AG04450 (cell line): Measurements from ENCODE around the gene ERICH6. TPM values are rescaled to one million over a fixed set of nuclear protein-coding genes. Genes with fewer than 3 reads are reported as not detected.

ENCODE experiments used
- CTCF ChIA-PET: fragments of 300-600, 350-600 bp; formaldehyde crosslinking; extraction: SDS; loops from one replicate; lab custom pipeline; 2022; ENCODE audit warnings: antibody characterized with exemption, inconsistent platforms; lab: Charles Lee
- POLR2A ChIA-PET: fragments of 350-600 bp; formaldehyde crosslinking; extraction: SDS; loops from one replicate; lab custom pipeline; 2021; ENCODE audit warnings: antibody characterized with exemption, inconsistent platforms; lab: Yijun Ruan, JAX
- DNase-seq: peaks from one replicate; pipeline ENCODE4 v3.0.0-alpha.2; 2011; ENCODE audit warnings: low read depth, low spot score
- H3K27ac ChIP-seq: one replicate; pipeline ENCODE4 v1.5.1; 2012; ENCODE audit warnings: low read depth, low read length, control low read depth
- H3K27me3 ChIP-seq: one replicate; pipeline ENCODE4 v1.6.0; 2012; ENCODE audit warnings: low read length; ENCODE audit not compliant: control insufficient read depth, insufficient read depth
- H3K4me3 ChIP-seq: 2 replicates; pipeline ENCODE4 v1.5.1; 2011; ENCODE audit warnings: mild to moderate bottlenecking, low read depth, low read length, control low read depth
- H3K9me3 ChIP-seq: 2 replicates; pipeline ENCODE4 v1.5.1; 2012; ENCODE audit warnings: low read length; ENCODE audit not compliant: control insufficient read depth, insufficient read depth
- CTCF ChIP-seq: IDR thresholded peaks from 2 replicates; pipeline ENCODE4 v1.5.1; 2011; ENCODE audit warnings: low read depth, low read length, control low read depth, inconsistent platforms
- polyA plus RNA-seq: library from polyadenylated mRNA; depleted of rRNA; stranded (reverse); fragments of >200 nt; gene quantifications from 2 replicates; pipeline ENCODE4 v1.2.3, GENCODE V29; 2011

The ERICH6 gene
- polyA plus RNA-seq, 1 experiment, result not detected

GRCh38 chr3:150620002-150620689 lies 83.6 kb downstream of the ERICH6 start:
- POLR2A ChIA-PET, result interaction anchor here (1.3 kb wide), 1 partner anchor 17 kb away, joined by 6 read pairs; the partner anchor contains the start of gene SELENOT
- no peak for TF ChIP-seq CTCF
- CTCF ChIA-PET, result no interaction called here
- Histone ChIP-seq H3K9me3 (no peaks in the 10 kb centered on the region), H3K4me3 (no peak overlapping the region), H3K27me3 (no peaks in the 10 kb centered on the region), H3K27ac (no peak overlapping the region)
- DNase-seq, result no peak

- DNase-seq, result no peak
- H3K27ac ChIP-seq, result no peak overlapping the region
- H3K9me3 ChIP-seq, result peaks cover 5% of the 10 kb centered on the region; the same call in 1 of the 2 replicates
- no peaks in the 10 kb centered on the region for H3K27me3 ChIP-seq
- no peak overlapping the region for H3K4me3 ChIP-seq
- POLR2A ChIA-PET, result interaction anchor here (0.7 to 1.2 kb wide), 2 partner anchors 11 to 90 kb away, joined by 3 to 4 read pairs; partner anchors contain the start of genes ERICH6 and SELENOT
- no peak for TF ChIP-seq CTCF
- CTCF ChIA-PET, result interaction anchor here (0.5 to 0.6 kb wide), 2 partner anchors 207 to 1658 kb away, joined by 3 read pairs; no protein-coding TSS in a partner anchor
Measured at GRCh38 chr3:150613709-150614480, 89.8 kb downstream of the ERICH6 start.

GRCh38 chr3:150613034-150613433 lies 90.7 kb downstream of the ERICH6 start:
- Histone ChIP-seq H3K27me3 (no peaks in the 10 kb centered on the region), H3K9me3 (peaks cover 5% of the 10 kb centered on the region; the same call in 1 of the 2 replicates), H3K27ac (no peak overlapping the region), H3K4me3 (no peak overlapping the region)
- TF ChIP-seq CTCF, result no peak
- POLR2A ChIA-PET, result no interaction called here
- DNase-seq, result no peak
- CTCF ChIA-PET, result interaction anchor here (1.7 kb wide), 1 partner anchor 10 kb away, joined by 4 read pairs; the partner anchor contains the start of gene SELENOT

GRCh38 chr3:150612494-150612893 lies 91.2 kb downstream of the ERICH6 start:
- CTCF ChIA-PET, result interaction anchor here (1.7 kb wide), 1 partner anchor 10 kb away, joined by 4 read pairs; the partner anchor contains the start of gene SELENOT
- H3K9me3 ChIP-seq, result peaks cover 5% of the 10 kb centered on the region; the same call in 1 of the 2 replicates
- no peak overlapping the region for H3K4me3 ChIP-seq
- no peak for TF ChIP-seq CTCF
- H3K27ac ChIP-seq, result no peak overlapping the region
- POLR2A ChIA-PET, result no interaction called here
- H3K27me3 ChIP-seq, result no peaks in the 10 kb centered on the region
- no peak for DNase-seq
